ENCODE data around the gene RNF14. TPM values are rescaled to one million over a fixed set of nuclear protein-coding genes. Genes with fewer than 3 reads are reported as not detected.

RNF14 gene
- polyA plus RNA-seq, 1 donor from 2014 or later = 82.1 TPM

DNA sequence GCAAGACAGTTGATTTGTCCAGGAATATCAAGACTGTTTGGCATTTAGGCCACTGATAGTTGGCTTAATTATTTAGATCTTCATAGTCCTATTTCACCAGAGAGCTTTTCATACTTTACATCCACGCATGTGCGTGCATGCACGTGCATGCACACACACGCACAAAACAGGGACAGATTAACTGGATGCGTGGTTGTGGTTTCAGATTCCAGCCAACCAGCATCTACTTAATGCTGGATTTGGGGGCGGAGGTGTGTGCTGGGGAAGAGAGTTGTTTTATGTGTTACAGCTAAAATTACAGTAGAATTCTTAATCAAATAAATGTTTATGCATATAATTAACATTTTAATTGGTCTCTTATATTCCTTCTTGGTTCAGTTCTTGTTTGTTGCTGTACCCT is 7.3 kb downstream of the RNF14 start:
- no peaks in the 10 kb centered on the region for H3K9me3 ChIP-seq (ENCODE audit: low read length)
- no peak overlapping the region for H3K27ac ChIP-seq (ENCODE audit: low read length)
- TF ChIP-seq EP300 (conservative IDR thresholded peaks at IDR 0.05; ENCODE audit: poor library complexity, severe bottlenecking) = no peak
- TF ChIP-seq SMC3 (conservative IDR thresholded peaks at IDR 0.05; ENCODE audit: poor library complexity) = no peak
- TF ChIP-seq, protein P1, sequence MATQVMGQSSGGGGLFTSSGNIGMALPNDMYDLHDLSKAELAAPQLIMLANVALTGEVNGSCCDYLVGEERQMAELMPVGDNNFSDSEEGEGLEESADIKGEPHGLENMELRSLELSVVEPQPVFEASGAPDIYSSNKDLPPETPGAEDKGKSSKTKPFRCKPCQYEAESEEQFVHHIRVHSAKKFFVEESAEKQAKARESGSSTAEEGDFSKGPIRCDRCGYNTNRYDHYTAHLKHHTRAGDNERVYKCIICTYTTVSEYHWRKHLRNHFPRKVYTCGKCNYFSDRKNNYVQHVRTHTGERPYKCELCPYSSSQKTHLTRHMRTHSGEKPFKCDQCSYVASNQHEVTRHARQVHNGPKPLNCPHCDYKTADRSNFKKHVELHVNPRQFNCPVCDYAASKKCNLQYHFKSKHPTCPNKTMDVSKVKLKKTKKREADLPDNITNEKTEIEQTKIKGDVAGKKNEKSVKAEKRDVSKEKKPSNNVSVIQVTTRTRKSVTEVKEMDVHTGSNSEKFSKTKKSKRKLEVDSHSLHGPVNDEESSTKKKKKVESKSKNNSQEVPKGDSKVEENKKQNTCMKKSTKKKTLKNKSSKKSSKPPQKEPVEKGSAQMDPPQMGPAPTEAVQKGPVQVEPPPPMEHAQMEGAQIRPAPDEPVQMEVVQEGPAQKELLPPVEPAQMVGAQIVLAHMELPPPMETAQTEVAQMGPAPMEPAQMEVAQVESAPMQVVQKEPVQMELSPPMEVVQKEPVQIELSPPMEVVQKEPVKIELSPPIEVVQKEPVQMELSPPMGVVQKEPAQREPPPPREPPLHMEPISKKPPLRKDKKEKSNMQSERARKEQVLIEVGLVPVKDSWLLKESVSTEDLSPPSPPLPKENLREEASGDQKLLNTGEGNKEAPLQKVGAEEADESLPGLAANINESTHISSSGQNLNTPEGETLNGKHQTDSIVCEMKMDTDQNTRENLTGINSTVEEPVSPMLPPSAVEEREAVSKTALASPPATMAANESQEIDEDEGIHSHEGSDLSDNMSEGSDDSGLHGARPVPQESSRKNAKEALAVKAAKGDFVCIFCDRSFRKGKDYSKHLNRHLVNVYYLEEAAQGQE (IDR thresholded peaks at IDR 0.05; ENCODE audit: borderline replicate concordance) = no peak
- TF ChIP-seq, protein P2, sequence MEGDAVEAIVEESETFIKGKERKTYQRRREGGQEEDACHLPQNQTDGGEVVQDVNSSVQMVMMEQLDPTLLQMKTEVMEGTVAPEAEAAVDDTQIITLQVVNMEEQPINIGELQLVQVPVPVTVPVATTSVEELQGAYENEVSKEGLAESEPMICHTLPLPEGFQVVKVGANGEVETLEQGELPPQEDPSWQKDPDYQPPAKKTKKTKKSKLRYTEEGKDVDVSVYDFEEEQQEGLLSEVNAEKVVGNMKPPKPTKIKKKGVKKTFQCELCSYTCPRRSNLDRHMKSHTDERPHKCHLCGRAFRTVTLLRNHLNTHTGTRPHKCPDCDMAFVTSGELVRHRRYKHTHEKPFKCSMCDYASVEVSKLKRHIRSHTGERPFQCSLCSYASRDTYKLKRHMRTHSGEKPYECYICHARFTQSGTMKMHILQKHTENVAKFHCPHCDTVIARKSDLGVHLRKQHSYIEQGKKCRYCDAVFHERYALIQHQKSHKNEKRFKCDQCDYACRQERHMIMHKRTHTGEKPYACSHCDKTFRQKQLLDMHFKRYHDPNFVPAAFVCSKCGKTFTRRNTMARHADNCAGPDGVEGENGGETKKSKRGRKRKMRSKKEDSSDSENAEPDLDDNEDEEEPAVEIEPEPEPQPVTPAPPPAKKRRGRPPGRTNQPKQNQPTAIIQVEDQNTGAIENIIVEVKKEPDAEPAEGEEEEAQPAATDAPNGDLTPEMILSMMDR (IDR thresholded peaks at IDR 0.05; ENCODE audit: poor library complexity, severe bottlenecking) = no peak
- no peak for TF ChIP-seq MXI1 (conservative IDR thresholded peaks at IDR 0.05; ENCODE audit: poor library complexity, severe bottlenecking)
- no peak for TF ChIP-seq EZH2 (IDR thresholded peaks at IDR 0.05; ENCODE audit: borderline replicate concordance, insufficient read depth, low read length, poor library complexity, severe bottlenecking)
- no peak for TF ChIP-seq RAD21 (conservative IDR thresholded peaks at IDR 0.05)
- no peak overlapping the region for H3K9ac ChIP-seq (ENCODE audit: low read length)
- no peaks in the 10 kb centered on the region for H3K27me3 ChIP-seq (ENCODE audit: insufficient read depth, low read depth, low read length)
- H3K9me2 ChIP-seq (ENCODE audit: insufficient read depth, low read length) = no peaks in the 10 kb centered on the region
- H3K79me2 ChIP-seq (replicated peaks; ENCODE audit: insufficient read depth, low read length) = no peaks in the 10 kb centered on the region
- no peak overlapping the region for H2AFZ ChIP-seq (ENCODE audit: low read depth, low read length)
- H4K20me1 ChIP-seq (ENCODE audit: insufficient read depth) = no peaks in the 10 kb centered on the region
- no peaks in the 10 kb centered on the region for H3F3A ChIP-seq (ENCODE audit: insufficient read depth, low read length, poor library complexity, severe bottlenecking)
- H3K4me3 ChIP-seq (ENCODE audit: low read length) = no peak overlapping the region
- no peak overlapping the region for H3K4me2 ChIP-seq (ENCODE audit: low read length)
- peaks cover 11% of the 10 kb centered on the region for H3K36me3 ChIP-seq (ENCODE audit: insufficient read depth, low read length)

DNA sequence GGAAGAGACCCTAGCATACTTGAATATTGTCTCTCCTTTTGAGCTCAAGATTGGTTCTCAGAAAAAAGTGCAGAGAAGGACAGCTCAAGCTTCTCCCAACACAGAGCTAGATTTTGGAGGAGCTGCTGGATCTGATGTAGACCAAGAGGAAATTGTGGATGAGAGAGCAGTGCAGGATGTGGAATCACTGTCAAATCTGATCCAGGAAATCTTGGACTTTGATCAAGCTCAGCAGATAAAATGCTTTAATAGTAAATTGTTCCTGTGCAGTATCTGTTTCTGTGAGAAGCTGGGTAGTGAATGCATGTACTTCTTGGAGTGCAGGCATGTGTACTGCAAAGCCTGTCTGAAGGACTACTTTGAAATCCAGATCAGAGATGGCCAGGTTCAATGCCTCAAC is 9.5 kb downstream of the RNF14 start:
- Histone ChIP-seq H3F3A (ENCODE audit: insufficient read depth, low read length, poor library complexity, severe bottlenecking) (no peaks in the 10 kb centered on the region), H3K4me3 (ENCODE audit: low read length) (no peak overlapping the region), H3K27me3 (ENCODE audit: insufficient read depth, low read depth, low read length) (no peaks in the 10 kb centered on the region), H3K27ac (ENCODE audit: low read length) (no peak overlapping the region), H2AFZ (ENCODE audit: low read depth, low read length) (no peak overlapping the region), H3K79me2 (replicated peaks; ENCODE audit: insufficient read depth, low read length) (no peaks in the 10 kb centered on the region), H3K9ac (ENCODE audit: low read length) (no peak overlapping the region), H3K36me3 (ENCODE audit: insufficient read depth, low read length) (peaks cover 16% of the 10 kb centered on the region), H3K9me3 (ENCODE audit: low read length) (no peaks in the 10 kb centered on the region), H3K4me2 (ENCODE audit: low read length) (no peak overlapping the region), H4K20me1 (ENCODE audit: insufficient read depth) (no peaks in the 10 kb centered on the region), H3K9me2 (ENCODE audit: insufficient read depth, low read length) (no peaks in the 10 kb centered on the region)
- no peak for TF ChIP-seq TAF1 (IDR thresholded peaks at IDR 0.05; ENCODE audit: low read depth)
- TF ChIP-seq RAD21 (conservative IDR thresholded peaks at IDR 0.05) = no peak
- TF ChIP-seq POLR2AphosphoS5 (IDR thresholded peaks at IDR 0.05) = no peak
- no peak for TF ChIP-seq SMC3 (conservative IDR thresholded peaks at IDR 0.05; ENCODE audit: poor library complexity)
- TF ChIP-seq, protein P2 (IDR thresholded peaks at IDR 0.05; ENCODE audit: poor library complexity, severe bottlenecking) = no peak
- TF ChIP-seq, protein P1 (IDR thresholded peaks at IDR 0.05; ENCODE audit: borderline replicate concordance) = no peak

Data from neural cell (in vitro differentiated cells).